Prostate gland (tissue), 2 donors: ENCODE results near the gene DPY19L1. TPM values are rescaled to one million over a fixed set of nuclear protein-coding genes. Genes with fewer than 3 reads are reported as not detected.
"Not testable (repeated sequence)": the region's sequence is repeated elsewhere in the genome, so short reads cannot be mapped to it uniquely, and the experiment has no call there.

ENCODE experiments used
- DNase-seq: peaks from one replicate; pipeline ENCODE4 v3.0.0-alpha.2; 2019; ENCODE audit warnings: low spot score
- H3K27ac ChIP-seq, 2 donors: fragments of 200-600 bp; sonication (generic); 2 replicates each; pipeline ENCODE4 v1.5.1; 2017 to 2019
- H3K27me3 ChIP-seq: fragments of 200-600 bp; sonication (generic); replicated peaks from 2 replicates; pipeline ENCODE4 v1.5.1; 2019; ENCODE audit not compliant: insufficient read depth
- H3K36me3 ChIP-seq, 2 donors: fragments of 200-600 bp; sonication (generic); 1 replicate in 1 of 2; 2 replicates in 1 of 2; pipeline versions ENCODE4 v1.5.1 to v1.8.1; 2017 to 2019
- H3K4me1 ChIP-seq: fragments of 200-600 bp; sonication (generic); replicated peaks from 2 replicates; pipeline ENCODE4 v1.5.1; 2019
- H3K4me3 ChIP-seq, 2 donors: fragments of 200-600 bp; sonication (generic); 2 replicates each; pipeline ENCODE4 v1.5.1; 2017 to 2019
- H3K9me3 ChIP-seq: fragments of 200-600 bp; sonication (generic); 2 replicates; pipeline ENCODE4 v1.5.1; 2017
- POLR2A ChIP-seq: fragments of 450-650 bp; IDR thresholded peaks from one replicate; pipeline ENCODE4 v1.6.1; 2016; ENCODE audit warnings: antibody characterized with exemption, mild to moderate bottlenecking
- POLR2AphosphoS5 ChIP-seq: sonication (generic); formaldehyde crosslinking; IDR thresholded peaks from one replicate; pipeline ENCODE4 v1.6.1; 2017; ENCODE audit warnings: antibody characterized with exemption
- WGBS: methylation state at CpG from one replicate; pipeline ENCODE4 v1.1.5; 2018; 5-methylcytosine and 5-hydroxymethylcytosine counted together
- intact Hi-C: fragments of 100-400 bp; cut with DNase I; formaldehyde crosslinking; loops from one replicate; pipeline ENCODE4 v1.14.2; 2022
- total RNA-seq, 2 donors: library from RNA; depleted of rRNA; stranded (reverse); fragments of >200 nt; gene quantifications; one replicate each; pipeline ENCODE4 v1.1.0, GENCODE V29; 2016
- TF ChIP-seq, protein P1 (sequence below), 4 experiments: fragments of 200-600 bp in 2 of 4; fragments of 450-650 bp in 2 of 4; sonication (generic) in 2 of 4; IDR thresholded peaks; 1 replicate in 3 of 4; 2 replicates in 1 of 4; pipeline ENCODE4 v1.5.1; 2016 to 2019; ENCODE audit warnings: antibody characterized with exemption in 4 of 4, mild to moderate bottlenecking in 2 of 4, moderate library complexity in 2 of 4

DPY19L1 gene
- total RNA-seq, 2 donors from 2014 or later: 9.0 to 48.5 TPM

DNA sequence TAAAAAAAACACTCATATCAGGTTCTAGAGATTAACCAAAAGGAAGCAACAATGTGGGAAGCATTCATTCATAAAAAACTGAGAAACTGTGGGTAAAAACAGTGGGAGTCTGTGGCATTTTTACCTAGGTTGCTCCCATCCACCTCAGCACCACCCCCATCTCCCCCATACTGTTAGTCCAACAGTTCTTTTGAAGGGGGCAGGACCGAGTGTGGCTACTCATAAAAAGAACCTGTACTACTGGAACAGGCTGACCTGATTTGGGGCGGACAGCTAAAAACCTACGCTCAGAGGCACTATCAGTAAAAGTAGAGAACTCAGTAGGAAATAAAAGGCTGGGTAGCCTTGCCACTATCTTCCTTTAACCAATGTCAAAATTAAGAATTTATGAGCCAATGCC is 84.5 kb downstream of the DPY19L1 start:
- WGBS: 76% methylated on average over 3 of the region's 3 CpGs
- TF ChIP-seq POLR2A: no peak
- TF ChIP-seq, protein P1, sequence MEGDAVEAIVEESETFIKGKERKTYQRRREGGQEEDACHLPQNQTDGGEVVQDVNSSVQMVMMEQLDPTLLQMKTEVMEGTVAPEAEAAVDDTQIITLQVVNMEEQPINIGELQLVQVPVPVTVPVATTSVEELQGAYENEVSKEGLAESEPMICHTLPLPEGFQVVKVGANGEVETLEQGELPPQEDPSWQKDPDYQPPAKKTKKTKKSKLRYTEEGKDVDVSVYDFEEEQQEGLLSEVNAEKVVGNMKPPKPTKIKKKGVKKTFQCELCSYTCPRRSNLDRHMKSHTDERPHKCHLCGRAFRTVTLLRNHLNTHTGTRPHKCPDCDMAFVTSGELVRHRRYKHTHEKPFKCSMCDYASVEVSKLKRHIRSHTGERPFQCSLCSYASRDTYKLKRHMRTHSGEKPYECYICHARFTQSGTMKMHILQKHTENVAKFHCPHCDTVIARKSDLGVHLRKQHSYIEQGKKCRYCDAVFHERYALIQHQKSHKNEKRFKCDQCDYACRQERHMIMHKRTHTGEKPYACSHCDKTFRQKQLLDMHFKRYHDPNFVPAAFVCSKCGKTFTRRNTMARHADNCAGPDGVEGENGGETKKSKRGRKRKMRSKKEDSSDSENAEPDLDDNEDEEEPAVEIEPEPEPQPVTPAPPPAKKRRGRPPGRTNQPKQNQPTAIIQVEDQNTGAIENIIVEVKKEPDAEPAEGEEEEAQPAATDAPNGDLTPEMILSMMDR (IDR thresholded peaks at IDR 0.05): no peak
- no peak for TF ChIP-seq POLR2AphosphoS5
- no peak overlapping the region for H3K27ac ChIP-seq
- intact Hi-C loops: no loop called here
- H3K36me3 ChIP-seq: no peaks in the 10 kb centered on the region
- H3K4me1 ChIP-seq: no peaks in the 10 kb centered on the region
- no peak overlapping the region for H3K4me3 ChIP-seq
- no peaks in the 10 kb centered on the region for H3K9me3 ChIP-seq
- no peak for DNase-seq
- H3K27me3 ChIP-seq: no peaks in the 10 kb centered on the region

DNA sequence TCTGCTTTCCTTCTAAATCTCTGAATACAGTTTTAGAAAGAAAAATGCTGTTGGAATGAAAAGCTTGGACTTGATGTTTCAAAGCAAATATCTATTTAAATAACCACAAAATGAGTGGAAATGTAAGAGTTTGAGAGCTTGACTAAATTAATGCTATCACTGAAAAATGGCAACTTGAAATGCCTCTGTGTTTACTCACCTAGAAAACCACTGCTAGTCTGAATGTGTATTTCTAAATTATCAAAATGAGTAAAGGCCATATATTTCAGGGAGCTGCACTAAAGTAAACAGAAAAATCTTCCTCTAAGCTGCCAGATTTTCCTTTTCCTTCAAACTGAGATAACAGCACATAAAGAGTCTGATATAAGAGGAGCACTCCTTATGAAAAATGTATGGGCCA is 87.9 kb downstream of the DPY19L1 start:
- no peak overlapping the region for H3K4me3 ChIP-seq

DNA sequence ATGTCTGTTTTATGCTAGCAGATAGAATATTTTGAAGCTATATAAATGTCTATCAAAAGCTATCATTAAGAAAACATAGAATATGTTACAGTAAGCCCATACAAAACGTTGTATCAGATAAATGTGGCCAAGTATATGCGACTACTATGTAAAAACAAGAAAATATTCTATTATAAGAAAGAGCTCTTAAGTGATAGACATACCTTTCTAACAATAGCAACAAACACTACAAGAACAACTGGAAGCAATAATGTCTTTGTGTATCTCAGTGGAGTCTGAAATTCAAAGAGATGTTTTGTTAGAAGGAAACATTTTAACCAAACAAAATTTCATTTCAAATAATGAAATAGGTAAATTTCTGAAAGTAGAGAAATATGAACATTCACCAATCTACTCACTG is 89.9 kb downstream of the DPY19L1 start:
- WGBS: 75% methylated on average over 2 of the region's 2 CpGs
- H3K27me3 ChIP-seq, H3K36me3 ChIP-seq, H3K9me3 ChIP-seq, intact Hi-C loops, H3K4me3 ChIP-seq, H3K4me1 ChIP-seq, H3K27ac ChIP-seq, DNase-seq: not testable (repeated sequence)

More for the DNA sequence above, 87.9 kb downstream of the DPY19L1 start:
- Histone ChIP-seq H3K4me1 (no peaks in the 10 kb centered on the region), H3K36me3 (no peaks in the 10 kb centered on the region), H3K27me3 (no peaks in the 10 kb centered on the region), H3K27ac (no peak overlapping the region), H3K9me3 (no peaks in the 10 kb centered on the region)
- TF ChIP-seq POLR2AphosphoS5 (no peak), POLR2A (no peak)
- TF ChIP-seq, protein P1 (IDR thresholded peaks at IDR 0.05): no peak
- DNase-seq: no peak
- intact Hi-C loops: no loop called here

DNA sequence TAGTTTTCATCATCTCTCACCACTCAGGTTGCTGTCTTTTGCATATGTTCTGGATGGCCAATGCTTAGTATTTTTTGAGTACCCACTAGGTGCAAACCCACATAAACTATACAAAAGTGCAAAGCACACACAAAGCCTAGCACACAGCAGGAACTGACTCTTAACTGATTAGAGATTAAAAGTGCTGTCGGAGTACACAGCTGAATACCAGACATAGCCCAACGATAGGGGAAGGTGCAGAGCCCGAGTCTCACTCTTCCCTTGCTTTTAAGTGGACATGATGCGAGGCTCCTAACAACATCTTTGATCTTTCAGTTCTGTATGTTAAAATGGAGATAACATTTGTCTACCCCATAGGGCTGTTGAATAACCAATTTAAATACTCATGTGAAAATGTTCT is 90.8 kb downstream of the DPY19L1 start:
- no peak for TF ChIP-seq POLR2A
- TF ChIP-seq, protein P1 (IDR thresholded peaks at IDR 0.05): no peak
- TF ChIP-seq POLR2AphosphoS5: no peak
- no peak for DNase-seq
- H3K27ac ChIP-seq: no peak overlapping the region
- H3K36me3 ChIP-seq: no peaks in the 10 kb centered on the region
- H3K4me1 ChIP-seq: no peaks in the 10 kb centered on the region
- 55% methylated on average over 4 of the region's 4 CpGs for WGBS
- no peaks in the 10 kb centered on the region for H3K9me3 ChIP-seq
- no peak overlapping the region for H3K4me3 ChIP-seq
- H3K27me3 ChIP-seq: no peaks in the 10 kb centered on the region
- intact Hi-C loops: no loop called here

DNA sequence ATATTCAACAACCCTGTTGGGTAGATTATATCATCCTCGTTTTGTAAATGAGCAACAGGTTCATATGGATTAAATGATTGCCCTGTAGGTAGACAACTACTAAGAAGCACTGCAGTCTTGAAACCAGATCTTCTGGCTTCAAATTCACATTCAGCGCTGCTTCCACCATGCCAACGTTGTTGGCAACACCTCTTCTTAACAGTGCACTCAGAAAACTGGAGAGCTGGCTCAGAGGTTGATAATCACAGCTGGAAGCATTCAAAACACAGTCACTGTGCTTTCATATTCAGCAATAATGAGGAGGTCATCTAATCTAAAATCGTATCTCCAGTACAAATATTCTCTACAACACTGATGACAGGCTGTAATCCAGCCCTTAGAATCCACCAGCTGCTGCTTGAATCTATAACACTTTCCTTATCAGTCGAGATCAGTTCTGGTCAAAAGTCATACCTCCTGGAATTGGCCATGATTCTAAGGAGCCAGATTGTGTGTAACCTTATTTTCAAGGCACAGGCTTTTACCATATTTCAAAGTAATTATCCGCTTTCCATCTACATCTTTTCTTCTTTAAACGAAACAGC is 91.3 kb downstream of the DPY19L1 start:
- H3K4me3 ChIP-seq, H3K27ac ChIP-seq, H3K36me3 ChIP-seq, DNase-seq, H3K9me3 ChIP-seq, intact Hi-C loops, H3K27me3 ChIP-seq, H3K4me1 ChIP-seq: not testable (repeated sequence)
- 54% methylated on average over 7 of the region's 7 CpGs for WGBS

DNA sequence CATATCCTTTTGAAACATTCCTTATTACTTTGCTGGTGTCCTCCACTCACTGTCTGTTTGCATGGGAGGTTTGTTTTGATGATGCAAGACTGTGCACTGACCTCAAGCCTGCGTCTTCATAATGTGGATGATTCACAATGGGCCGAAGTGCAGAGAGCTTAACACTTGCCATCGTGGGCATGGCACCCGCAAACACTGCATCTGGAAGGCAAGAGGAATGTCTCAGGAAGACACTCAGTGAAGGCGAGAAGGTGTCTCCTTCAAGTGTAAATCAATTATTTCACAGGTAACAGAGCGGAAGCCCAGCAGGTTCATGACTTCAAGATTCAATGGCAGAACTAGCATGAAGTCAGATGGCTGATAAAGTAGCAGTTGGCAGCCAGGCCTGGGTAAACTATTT is 98.1 kb downstream of the DPY19L1 start:
- no peak for DNase-seq
- H3K27me3 ChIP-seq: no peaks in the 10 kb centered on the region
- H3K36me3 ChIP-seq: no peaks in the 10 kb centered on the region
- H3K9me3 ChIP-seq: no peaks in the 10 kb centered on the region
- no peak overlapping the region for H3K4me3 ChIP-seq
- intact Hi-C loops: no loop called here
- 95% methylated on average over 6 of the region's 6 CpGs for WGBS
- TF ChIP-seq POLR2AphosphoS5: no peak
- TF ChIP-seq, protein P1 (IDR thresholded peaks at IDR 0.05): no peak
- TF ChIP-seq POLR2A: no peak
- H3K27ac ChIP-seq: no peak overlapping the region
- H3K4me1 ChIP-seq: no peaks in the 10 kb centered on the region

DNA sequence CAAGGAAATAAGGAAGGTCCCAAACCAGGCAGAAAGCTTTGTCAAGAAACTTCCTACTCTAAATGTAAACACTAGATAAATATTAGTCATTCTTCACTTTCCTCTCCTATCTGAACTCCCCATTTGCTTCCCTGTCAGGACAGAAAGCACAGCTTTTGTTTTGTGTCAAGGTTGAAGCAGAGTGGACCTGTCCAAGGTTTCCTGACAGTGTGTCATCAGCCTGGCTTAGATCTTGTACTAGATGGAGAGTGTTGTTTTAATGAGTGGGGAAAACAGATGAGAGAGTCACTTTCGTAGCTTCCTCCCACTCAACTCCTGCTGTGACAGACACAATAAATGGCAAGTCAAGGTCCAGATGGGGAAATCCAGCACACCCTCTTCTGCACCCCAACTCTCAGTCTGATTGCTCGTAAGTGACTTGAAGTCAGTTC is 101.5 kb downstream of the DPY19L1 start:
- H3K4me1 ChIP-seq, H3K4me3 ChIP-seq, intact Hi-C loops, H3K9me3 ChIP-seq, H3K27ac ChIP-seq, DNase-seq, H3K27me3 ChIP-seq, H3K36me3 ChIP-seq: not testable (repeated sequence)
- WGBS: 77% methylated on average over 2 of the region's 2 CpGs
